Lower lobe of right lung (tissue), 2 donors: ENCODE data around the gene BACH2. TPM values are rescaled to one million over a fixed set of nuclear protein-coding genes. Genes with fewer than 3 reads are reported as not detected.

ENCODE experiments used
- ATAC-seq, 2 donors: fragments of 200-7000 bp; cut with Tn5 transposase; one replicate each; pipeline ENCODE4 v1.9.1; 2020 to 2022; ENCODE audit warnings: mild to moderate bottlenecking in 2 of 2, moderate library complexity in 2 of 2
- DNase-seq: peaks from one replicate; pipeline ENCODE4 v3.0.0-alpha.2; 2020
- H3K27ac ChIP-seq: fragments of 200-600 bp; one replicate; pipeline ENCODE4 v1.8.0; 2022
- H3K27me3 ChIP-seq: fragments of 200-600 bp; one replicate; pipeline ENCODE4 v1.8.0; 2022; ENCODE audit warnings: low read depth
- H3K36me3 ChIP-seq: fragments of 200-600 bp; one replicate; pipeline ENCODE4 v1.8.0; 2022; ENCODE audit warnings: mild to moderate bottlenecking
- H3K4me1 ChIP-seq: fragments of 200-600 bp; one replicate; pipeline ENCODE4 v1.8.0; 2022
- H3K4me3 ChIP-seq: fragments of 200-600 bp; one replicate; pipeline ENCODE4 v1.8.0; 2022; ENCODE audit warnings: mild to moderate bottlenecking
- H3K9me3 ChIP-seq: fragments of 200-600 bp; one replicate; pipeline ENCODE4 v1.8.0; 2022
- CTCF ChIP-seq: fragments of 200-600 bp; IDR thresholded peaks from one replicate; pipeline ENCODE4 v1.8.0; 2022; ENCODE audit warnings: antibody characterized with exemption, mild to moderate bottlenecking
- intact Hi-C: fragments of 100-400 bp; cut with DNase I; formaldehyde crosslinking; loops from one replicate; pipeline ENCODE4 v1.11.0; 2022
- total RNA-seq: library from RNA; stranded (reverse); fragmentation: NEBNext Ultra II Directional; extraction: Animal tissue kit (Norgen Biotek cat#: 25700); gene quantifications from one replicate; pipeline ENCODE4 v1.2.1, GENCODE V29; 2021
- donor health status: DM: no; HTN: yes; CAD: no; lungs with severe emphysema.

Gene BACH2
- total RNA-seq, 1 donor from 2014 or later: 6.3 TPM

- H3K4me3 ChIP-seq: no peak overlapping the region
- ATAC-seq: no peak
- DNase-seq: no peak
- H3K27ac ChIP-seq: no peak overlapping the region
- intact Hi-C loops: no loop called here
- TF ChIP-seq CTCF: no peak
- no peaks in the 10 kb centered on the region for H3K9me3 ChIP-seq
- no peaks in the 10 kb centered on the region for H3K36me3 ChIP-seq
- H3K4me1 ChIP-seq: no peaks in the 10 kb centered on the region
- no peaks in the 10 kb centered on the region for H3K27me3 ChIP-seq
Observed at GRCh38 chr6:89965441-89966227, 331.0 kb downstream of the BACH2 start.

GRCh38 chr6:89963391-89963790, 333.3 kb downstream of the BACH2 start:
- ATAC-seq: no peak
- H3K9me3 ChIP-seq: no peaks in the 10 kb centered on the region
- H3K27me3 ChIP-seq: no peaks in the 10 kb centered on the region
- no peak for DNase-seq
- intact Hi-C loops: no loop called here
- no peaks in the 10 kb centered on the region for H3K36me3 ChIP-seq
- no peak for TF ChIP-seq CTCF
- H3K4me3 ChIP-seq: no peak overlapping the region
- no peak overlapping the region for H3K27ac ChIP-seq
- no peaks in the 10 kb centered on the region for H3K4me1 ChIP-seq

- intact Hi-C loops: no loop called here
- DNase-seq: no peak
- Histone ChIP-seq H3K9me3 (no peaks in the 10 kb centered on the region), H3K27me3 (no peaks in the 10 kb centered on the region), H3K4me3 (no peak overlapping the region), H3K36me3 (no peaks in the 10 kb centered on the region), H3K27ac (no peak overlapping the region), H3K4me1 (no peaks in the 10 kb centered on the region)
- no peak for TF ChIP-seq CTCF
- no peak for ATAC-seq
Observed at GRCh38 chr6:89961481-89961880, 335.2 kb downstream of the BACH2 start.

- H3K9me3 ChIP-seq: no peaks in the 10 kb centered on the region
- ATAC-seq (no peak), DNase-seq (no peak)
- H3K27ac ChIP-seq: no peak overlapping the region
- intact Hi-C loops: no loop called here
- H3K4me1 ChIP-seq: no peaks in the 10 kb centered on the region
- H3K36me3 ChIP-seq: no peaks in the 10 kb centered on the region
- no peak for TF ChIP-seq CTCF
- no peak overlapping the region for H3K4me3 ChIP-seq
- no peaks in the 10 kb centered on the region for H3K27me3 ChIP-seq
Observed at GRCh38 chr6:89959883-89960282, 336.8 kb downstream of the BACH2 start.

- Histone ChIP-seq H3K27me3 (no peaks in the 10 kb centered on the region), H3K4me3 (no peak overlapping the region), H3K36me3 (no peaks in the 10 kb centered on the region), H3K27ac (no peak overlapping the region), H3K9me3 (no peaks in the 10 kb centered on the region), H3K4me1 (no peaks in the 10 kb centered on the region)
- no peak for TF ChIP-seq CTCF
- no peak for ATAC-seq
- DNase-seq: no peak
- intact Hi-C loops: no loop called here
Observed at GRCh38 chr6:89956182-89956581, 340.5 kb downstream of the BACH2 start.
